SK-N-MC (cell line): ENCODE data around the gene HNRNPF.
"Not testable (repeated sequence)": the region's sequence is repeated elsewhere in the genome, so short reads cannot be mapped to it uniquely, and the experiment has no call there.

Experiments
- DNase-seq: peaks from one replicate; pipeline ENCODE4 v3.0.0-alpha.2; 2011; ENCODE audit warnings: low read depth, low spot score
- H3K27ac ChIP-seq: fragments of 200-600 bp; sonication (generic); 2 replicates; pipeline ENCODE4 v1.5.1; 2016; ENCODE audit warnings: mixed run types
- H3K36me3 ChIP-seq: fragments of 200-600 bp; sonication (generic); 2 replicates; pipeline ENCODE4 v1.6.1; 2017; ENCODE audit warnings: antibody characterized with exemption, low read length, mixed read lengths; ENCODE audit not compliant: insufficient read depth
- H3K4me3 ChIP-seq: fragments of 200-600 bp; sonication (generic); 2 replicates; pipeline ENCODE4 v1.5.1; 2016
- H3K9ac ChIP-seq: fragments of 200-600 bp; sonication (generic); 2 replicates; pipeline ENCODE4 v1.8.0; 2017; ENCODE audit warnings: mixed run types, mixed read lengths; ENCODE audit not compliant: insufficient read length
- H3K9me3 ChIP-seq: fragments of 200-600 bp; sonication (generic); 2 replicates; pipeline ENCODE4 v1.6.1; 2017; ENCODE audit warnings: low read depth, mild to moderate bottlenecking, antibody characterized with exemption, low read length, moderate library complexity, mixed read lengths
- EZH2 ChIP-seq: fragments of 200-600 bp; sonication (generic); IDR thresholded peaks from one replicate; pipeline ENCODE4 v1.6.1; 2017; ENCODE audit warnings: antibody characterized with exemption
- FOXP2 ChIP-seq: optimal IDR thresholded peaks from 2 replicates; pipeline ENCODE3; 2011; ENCODE audit warnings: mild to moderate bottlenecking, moderate library complexity; ENCODE audit not compliant: insufficient read depth; ENCODE audit errors: extremely low read length, control extremely low read depth
- POLR2AphosphoS5 ChIP-seq: IDR thresholded peaks from 2 replicates; pipeline ENCODE4 v1.6.1; 2012; ENCODE audit warnings: mild to moderate bottlenecking, low read depth, low read length, borderline replicate concordance

HNRNPF gene

GRCh38 chr10:43424416-43424815, 15.4 kb upstream of the HNRNPF start:
- DNase-seq = no peak
- Histone ChIP-seq H3K9ac (no peak overlapping the region), H3K36me3 (no peaks in the 10 kb centered on the region), H3K27ac (no peak overlapping the region), H3K4me3 (no peak overlapping the region), H3K9me3 (no peaks in the 10 kb centered on the region)
- TF ChIP-seq FOXP2 = no peak
- TF ChIP-seq POLR2AphosphoS5 = no peak
- TF ChIP-seq EZH2 = no peak

- H3K27ac ChIP-seq, H3K4me3 ChIP-seq, DNase-seq, H3K36me3 ChIP-seq, H3K9me3 ChIP-seq, H3K9ac ChIP-seq: not testable (repeated sequence)
Observed at GRCh38 chr10:43421944-43422343, 13.0 kb upstream of the HNRNPF start.

GRCh38 chr10:43421519-43421918, 12.5 kb upstream of the HNRNPF start:
- Histone ChIP-seq H3K4me3 (no peak overlapping the region), H3K9me3 (no peaks in the 10 kb centered on the region), H3K27ac (0 out of 2 replicates have a peak overlapping the region, but pooled peaks have one; percentile 91), H3K9ac (no peak overlapping the region), H3K36me3 (no peaks in the 10 kb centered on the region)
- no peak for DNase-seq
- TF ChIP-seq FOXP2 = no peak
- no peak for TF ChIP-seq POLR2AphosphoS5
- TF ChIP-seq EZH2 = no peak

- Histone ChIP-seq H3K9me3 (no peaks in the 10 kb centered on the region), H3K9ac (peak overlapping the region; percentile 47), H3K27ac (peak overlapping the region; percentile 91), H3K4me3 (peak overlapping the region; percentile 62; the same call in 1 of the 2 replicates), H3K36me3 (no peaks in the 10 kb centered on the region)
- DNase-seq = no peak
- TF ChIP-seq POLR2AphosphoS5 (no peak), EZH2 (no peak), FOXP2 (no peak)
Observed at GRCh38 chr10:43421201-43421507, 12.2 kb upstream of the HNRNPF start.

GRCh38 chr10:43420369-43421200, 11.6 kb upstream of the HNRNPF start:
- no peak for DNase-seq
- TF ChIP-seq FOXP2 = no peak
- peak; percentile 48 for TF ChIP-seq POLR2AphosphoS5
- Histone ChIP-seq H3K4me3 (peak overlapping the region; percentile 62), H3K27ac (peak overlapping the region; percentile 91), H3K9ac (peak overlapping the region; percentile 47), H3K36me3 (no peaks in the 10 kb centered on the region), H3K9me3 (no peaks in the 10 kb centered on the region)

- Histone ChIP-seq H3K9ac (no peak overlapping the region), H3K27ac (peak overlapping the region; percentile 91), H3K4me3 (peak overlapping the region; percentile 62; the same call in 1 of the 2 replicates), H3K9me3 (no peaks in the 10 kb centered on the region), H3K36me3 (no peaks in the 10 kb centered on the region)
- TF ChIP-seq EZH2 = no peak
- no peak for TF ChIP-seq POLR2AphosphoS5
- no peak for TF ChIP-seq FOXP2
- no peak for DNase-seq
Observed at GRCh38 chr10:43419997-43420368, 11.0 kb upstream of the HNRNPF start.

GRCh38 chr10:43417950-43418768, 9.2 kb upstream of the HNRNPF start:
- Histone ChIP-seq H3K36me3 (no peaks in the 10 kb centered on the region), H3K4me3 (no peak overlapping the region), H3K27ac (no peak overlapping the region), H3K9me3 (no peaks in the 10 kb centered on the region), H3K9ac (no peak overlapping the region)
- no peak for DNase-seq
- TF ChIP-seq EZH2 = no peak
- no peak for TF ChIP-seq POLR2AphosphoS5
- TF ChIP-seq FOXP2 = no peak

- TF ChIP-seq EZH2 (no peak), FOXP2 (no peak), POLR2AphosphoS5 (no peak)
- DNase-seq = no peak
Observed at GRCh38 chr10:43415544-43415943, 6.6 kb upstream of the HNRNPF start.

More at GRCh38 chr10:43415544-43415943, 6.6 kb upstream of the HNRNPF start:
- Histone ChIP-seq H3K9me3 (no peaks in the 10 kb centered on the region), H3K27ac (no peak overlapping the region), H3K36me3 (no peaks in the 10 kb centered on the region), H3K4me3 (no peak overlapping the region), H3K9ac (no peak overlapping the region)
